Glutamatergic neuron (in vitro differentiated cells): ENCODE measurements around the gene GRIK5. TPM values are rescaled to one million over a fixed set of nuclear protein-coding genes. Genes with fewer than 3 reads are reported as not detected.
A peak's percentile ranks its signal among the peaks of the same experiment; 100 is the strongest.

Source experiments
- DNase-seq: peaks from one replicate; pipeline ENCODE4 v3.0.0; 2022
- H3K27ac Mint-ChIP-seq: one replicate; pipeline ENCODE4 v1.8.0; 2020; ENCODE audit warnings: mild to moderate bottlenecking, mixed read lengths, inconsistent platforms; ENCODE audit not compliant: unreplicated experiment
- H3K27me3 Mint-ChIP-seq: one replicate; pipeline ENCODE4 v1.8.0; 2020; ENCODE audit warnings: mild to moderate bottlenecking, moderate library complexity, mixed read lengths, inconsistent platforms; ENCODE audit not compliant: unreplicated experiment
- H3K36me3 Mint-ChIP-seq: one replicate; pipeline ENCODE4 v1.8.0; 2020; ENCODE audit warnings: mild to moderate bottlenecking, mixed read lengths, inconsistent platforms; ENCODE audit not compliant: unreplicated experiment
- H3K4me1 Mint-ChIP-seq: one replicate; pipeline ENCODE4 v1.8.0; 2020; ENCODE audit warnings: mild to moderate bottlenecking, low read depth, mixed read lengths, inconsistent platforms; ENCODE audit not compliant: unreplicated experiment
- H3K4me3 Mint-ChIP-seq: one replicate; pipeline ENCODE4 v1.8.0; 2020; ENCODE audit warnings: mild to moderate bottlenecking, mixed read lengths, inconsistent platforms; ENCODE audit not compliant: unreplicated experiment
- H3K9me3 Mint-ChIP-seq: one replicate; pipeline ENCODE4 v1.8.0; 2020; ENCODE audit warnings: mild to moderate bottlenecking, moderate library complexity, mixed read lengths, inconsistent platforms; ENCODE audit not compliant: unreplicated experiment
- CTCF ChIP-seq: fragments of 200-600 bp; sonication (generic); IDR thresholded peaks from one replicate; pipeline ENCODE4 v1.5.0; 2021; ENCODE audit not compliant: partially characterized antibody, unreplicated experiment
- total RNA-seq: library from RNA; stranded (reverse); fragmentation: NEBNext Ultra II Directional; extraction: Animal tissue kit (Norgen Biotek cat#: 25700); gene quantifications from one replicate; pipeline ENCODE4 v1.2.1, GENCODE V29; 2021; ENCODE audit not compliant: unreplicated experiment

The GRIK5 gene
- total RNA-seq, 1 donor from 2014 or later = 79.1 TPM

- Mint-ChIP-seq H3K4me3 (no peak overlapping the region), H3K9me3 (peaks cover 10% of the 10 kb centered on the region), H3K27ac (no peak overlapping the region), H3K4me1 (peaks cover 1% of the 10 kb centered on the region), H3K36me3 (peaks cover 9% of the 10 kb centered on the region), H3K27me3 (peaks cover 6% of the 10 kb centered on the region)
- TF ChIP-seq CTCF = no peak
- no peak for DNase-seq
These were observed 92.1 kb downstream of the GRIK5 start for GRCh38 chr19:41977916-41978315.

GRCh38 chr19:41974652-41975051, 95.4 kb downstream of the GRIK5 start:
- Mint-ChIP-seq H3K36me3 (peaks cover 15% of the 10 kb centered on the region), H3K9me3 (peaks cover 10% of the 10 kb centered on the region), H3K27me3 (peaks cover 6% of the 10 kb centered on the region), H3K4me3 (no peak overlapping the region), H3K27ac (no peak overlapping the region), H3K4me1 (no peaks in the 10 kb centered on the region)
- no peak for TF ChIP-seq CTCF
- DNase-seq = no peak

- DNase-seq = no peak
- peaks cover 9% of the 10 kb centered on the region for H3K9me3 Mint-ChIP-seq
- H3K4me1 Mint-ChIP-seq = no peaks in the 10 kb centered on the region
- no peak for TF ChIP-seq CTCF
- H3K27ac Mint-ChIP-seq = peak overlapping the region; percentile 52
- peaks cover 8% of the 10 kb centered on the region for H3K27me3 Mint-ChIP-seq
- H3K36me3 Mint-ChIP-seq = peaks cover 11% of the 10 kb centered on the region
- no peak overlapping the region for H3K4me3 Mint-ChIP-seq
These were observed 98.6 kb downstream of the GRIK5 start for GRCh38 chr19:41971363-41971762.

- Mint-ChIP-seq H3K36me3 (peaks cover 11% of the 10 kb centered on the region), H3K27me3 (peaks cover 9% of the 10 kb centered on the region), H3K4me1 (no peaks in the 10 kb centered on the region), H3K27ac (no peak overlapping the region), H3K4me3 (no peak overlapping the region), H3K9me3 (peaks cover 9% of the 10 kb centered on the region)
- DNase-seq = no peak
- TF ChIP-seq CTCF = no peak
These were observed 100.1 kb downstream of the GRIK5 start for GRCh38 chr19:41969772-41970458.

- no peaks in the 10 kb centered on the region for H3K4me1 Mint-ChIP-seq
- no peak for DNase-seq
- peaks cover 9% of the 10 kb centered on the region for H3K9me3 Mint-ChIP-seq
- H3K4me3 Mint-ChIP-seq = no peak overlapping the region
- peaks cover 11% of the 10 kb centered on the region for H3K27me3 Mint-ChIP-seq
- peaks cover 6% of the 10 kb centered on the region for H3K36me3 Mint-ChIP-seq
- no peak for TF ChIP-seq CTCF
- peak overlapping the region; percentile 55 for H3K27ac Mint-ChIP-seq
These were observed 101.0 kb downstream of the GRIK5 start for GRCh38 chr19:41968751-41969595.
